Activated CD4-positive, alpha-beta T cell treated with anti-CD3 and anti-CD28 coated beads, Interleukin-10, Interleukin-2, amounts not matched to agents 100 ng/mL and 50 ng/mL, durations not matched to agents 16 hours and 8 hours (primary cell): ENCODE data around the gene TRIM22.
"Not testable (repeated sequence)": the region's sequence is repeated elsewhere in the genome, so short reads cannot be mapped to it uniquely, and the experiment has no call there.

Source experiments
- DNase-seq: peaks from one replicate; pipeline ENCODE4 v3.0.0-alpha.2; 2020

TRIM22 gene

GRCh38 chr11:5691238-5691963, 1.8 kb downstream of the TRIM22 start:
- not testable (repeated sequence) for DNase-seq

GRCh38 chr11:5691964-5692361, 2.4 kb downstream of the TRIM22 start:
- no peak for DNase-seq

- no peak for DNase-seq
Observed at GRCh38 chr11:5694642-5695041, 5.1 kb downstream of the TRIM22 start.

GRCh38 chr11:5695580-5695979, 6.0 kb downstream of the TRIM22 start:
- DNase-seq, result no peak

GRCh38 chr11:5696210-5696609, 6.6 kb downstream of the TRIM22 start:
- DNase-seq, result no peak

GRCh38 chr11:5698281-5698680, 8.7 kb downstream of the TRIM22 start:
- DNase-seq, result no peak

GRCh38 chr11:5700421-5701054, 10.9 kb downstream of the TRIM22 start:
- DNase-seq, result no peak

GRCh38 chr11:5701055-5701577, 11.5 kb downstream of the TRIM22 start:
- no peak for DNase-seq

GRCh38 chr11:5703741-5704536, 14.3 kb downstream of the TRIM22 start:
- no peak for DNase-seq

- DNase-seq, result no peak
Observed at GRCh38 chr11:5705688-5706087, 16.1 kb downstream of the TRIM22 start.

- no peak for DNase-seq
Observed at GRCh38 chr11:5712507-5712906, 22.9 kb downstream of the TRIM22 start.

GRCh38 chr11:5713695-5714094, 24.1 kb downstream of the TRIM22 start:
- DNase-seq, result no peak

GRCh38 chr11:5716518-5716917, 26.9 kb downstream of the TRIM22 start:
- not testable (repeated sequence) for DNase-seq

GRCh38 chr11:5719703-5720495, 30.3 kb downstream of the TRIM22 start:
- DNase-seq, result no peak

GRCh38 chr11:5722622-5723021, 33.0 kb downstream of the TRIM22 start:
- DNase-seq, result no peak

GRCh38 chr11:5726351-5726750, 36.8 kb downstream of the TRIM22 start:
- DNase-seq, result no peak

GRCh38 chr11:5727691-5728090, 38.1 kb downstream of the TRIM22 start:
- DNase-seq, result no peak

- DNase-seq, result no peak
Observed at GRCh38 chr11:5736396-5736795, 46.8 kb downstream of the TRIM22 start, which contains the start of gene OR56B1. OR56B1 (plus strand) TSS chr11:5736448; CDS start chr11:5736517, 69 bp downstream.

- no peak for DNase-seq
Observed at GRCh38 chr11:5737091-5737490, 47.5 kb downstream of the TRIM22 start.

GRCh38 chr11:5737670-5738392, 48.2 kb downstream of the TRIM22 start:
- DNase-seq, result no peak

- DNase-seq, result no peak
Observed at GRCh38 chr11:5738431-5738830, 48.8 kb downstream of the TRIM22 start.

GRCh38 chr11:5746614-5747013, 57.0 kb downstream of the TRIM22 start:
- no peak for DNase-seq
